ENCODE results near the gene HOXA6. TPM values are rescaled to one million over a fixed set of nuclear protein-coding genes. Genes with fewer than 3 reads are reported as not detected.

The HOXA6 gene
- total RNA-seq, 6 experiments from 2014 or later = not detected

DNA sequence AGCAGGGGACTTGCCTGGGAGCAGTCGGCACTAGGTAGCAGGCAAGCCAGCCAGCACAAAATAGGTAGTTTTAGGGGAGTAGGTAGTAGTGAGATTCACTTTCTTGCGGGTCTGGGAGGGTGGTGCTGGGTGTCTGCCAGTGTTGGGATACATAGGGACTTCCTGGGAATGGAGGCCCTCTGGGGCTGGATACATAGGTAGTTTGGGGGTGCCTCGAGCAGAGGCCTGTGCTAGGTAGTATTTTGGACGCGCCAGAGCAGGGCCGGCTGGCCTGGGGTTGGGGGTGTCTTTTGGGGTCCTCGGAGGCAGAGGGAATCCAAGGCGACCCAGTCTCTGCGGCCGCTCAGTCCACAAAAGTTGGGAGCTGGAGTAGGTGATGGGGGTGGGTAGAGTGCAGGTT, 6.8 kb upstream of the HOXA6 start:
- no peak for ATAC-seq
- peaks cover 36 to 70% of the 10 kb centered on the region in 2 donors for H3K27me3 ChIP-seq
- intact Hi-C loops (cut with DNase I) = loop anchor here in 1 of 2 donors (10.0 kb wide), 1 partner anchor 780 kb away; no protein-coding TSS in a partner anchor
- WGBS (ENCODE audit: insufficient coverage, low coverage, low lambda C conversion rate, missing lambda C conversion rate) = 11% methylated on average over 5 of the region's 10 CpGs
- no peak overlapping the region for H3K27ac ChIP-seq
- H3K9me3 ChIP-seq = no peaks in the 10 kb centered on the region
- no peak overlapping the region for H3K4me3 ChIP-seq
- no peaks in the 10 kb centered on the region for H3K36me3 ChIP-seq
- no peak for TF ChIP-seq POLR2A (IDR thresholded peaks at IDR 0.05)
- TF ChIP-seq, protein P1, sequence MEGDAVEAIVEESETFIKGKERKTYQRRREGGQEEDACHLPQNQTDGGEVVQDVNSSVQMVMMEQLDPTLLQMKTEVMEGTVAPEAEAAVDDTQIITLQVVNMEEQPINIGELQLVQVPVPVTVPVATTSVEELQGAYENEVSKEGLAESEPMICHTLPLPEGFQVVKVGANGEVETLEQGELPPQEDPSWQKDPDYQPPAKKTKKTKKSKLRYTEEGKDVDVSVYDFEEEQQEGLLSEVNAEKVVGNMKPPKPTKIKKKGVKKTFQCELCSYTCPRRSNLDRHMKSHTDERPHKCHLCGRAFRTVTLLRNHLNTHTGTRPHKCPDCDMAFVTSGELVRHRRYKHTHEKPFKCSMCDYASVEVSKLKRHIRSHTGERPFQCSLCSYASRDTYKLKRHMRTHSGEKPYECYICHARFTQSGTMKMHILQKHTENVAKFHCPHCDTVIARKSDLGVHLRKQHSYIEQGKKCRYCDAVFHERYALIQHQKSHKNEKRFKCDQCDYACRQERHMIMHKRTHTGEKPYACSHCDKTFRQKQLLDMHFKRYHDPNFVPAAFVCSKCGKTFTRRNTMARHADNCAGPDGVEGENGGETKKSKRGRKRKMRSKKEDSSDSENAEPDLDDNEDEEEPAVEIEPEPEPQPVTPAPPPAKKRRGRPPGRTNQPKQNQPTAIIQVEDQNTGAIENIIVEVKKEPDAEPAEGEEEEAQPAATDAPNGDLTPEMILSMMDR (IDR thresholded peaks at IDR 0.05) = no peak
- peaks cover 0 to 7% (median 5%) of the 10 kb centered on the region in 4 donors for H3K4me1 ChIP-seq
- DNase-seq = peak in 1 of 3 donors; percentile 29

DNA sequence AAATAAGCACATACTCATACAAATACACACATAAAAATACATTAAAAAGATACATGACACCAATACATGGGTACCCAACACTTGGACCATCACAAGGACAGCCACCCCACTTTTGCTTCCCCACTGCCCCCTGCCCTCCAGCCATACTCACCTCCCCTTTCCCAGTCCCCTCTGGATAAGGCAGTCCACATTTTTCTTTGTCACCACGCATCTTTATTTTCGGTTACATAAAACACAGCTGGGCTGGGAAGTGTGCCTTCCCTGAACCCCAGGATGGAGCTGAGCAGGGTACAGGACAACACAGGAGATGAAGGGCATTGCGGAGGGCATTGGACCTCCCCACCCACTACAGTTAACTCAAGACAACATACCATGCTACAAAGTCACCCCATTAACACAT, 6.0 kb upstream of the HOXA6 start:
- WGBS (ENCODE audit: insufficient coverage, low coverage, low lambda C conversion rate, missing lambda C conversion rate) = 23% methylated on average over 3 of the region's 3 CpGs
- intact Hi-C loops (cut with DNase I) = loop anchor here in 1 of 2 donors (10.0 kb wide), 1 partner anchor 779 kb away; no protein-coding TSS in a partner anchor
- ATAC-seq = no peak
- no peak for DNase-seq
- H3K27ac ChIP-seq = no peak overlapping the region
- no peak for TF ChIP-seq POLR2A (IDR thresholded peaks at IDR 0.05)
- TF ChIP-seq, protein P1 (IDR thresholded peaks at IDR 0.05) = no peak
- no peaks in the 10 kb centered on the region for H3K36me3 ChIP-seq
- H3K27me3 ChIP-seq = peaks cover 43 to 70% of the 10 kb centered on the region in 2 donors
- H3K9me3 ChIP-seq = no peaks in the 10 kb centered on the region
- peaks cover 0 to 7% (median 4%) of the 10 kb centered on the region in 4 donors for H3K4me1 ChIP-seq
- no peak overlapping the region for H3K4me3 ChIP-seq

GRCh38 chr7:27152816-27153442, 5.4 kb upstream of the HOXA6 start:
- H3K27me3 ChIP-seq = peaks cover 38 to 74% of the 10 kb centered on the region in 2 donors
- ATAC-seq (no peak), DNase-seq (peak in 2 of 3 donors; percentile 34 to 46)
- intact Hi-C loops (cut with DNase I) = loop anchor here in 1 of 2 donors (10.0 kb wide), 1 partner anchor 778 kb away; no protein-coding TSS in a partner anchor
- H3K36me3 ChIP-seq = no peaks in the 10 kb centered on the region
- H3K4me1 ChIP-seq = peaks cover 0 to 7% (median 4%) of the 10 kb centered on the region in 4 donors
- TF ChIP-seq, protein P1 (IDR thresholded peaks at IDR 0.05) = no peak
- TF ChIP-seq POLR2A (IDR thresholded peaks at IDR 0.05) = no peak
- H3K27ac ChIP-seq = no peak overlapping the region
- H3K9me3 ChIP-seq = no peaks in the 10 kb centered on the region
- WGBS (ENCODE audit: insufficient coverage, low coverage, low lambda C conversion rate, missing lambda C conversion rate) = 7% methylated on average over 10 of the region's 22 CpGs
- H3K4me3 ChIP-seq = no peak overlapping the region

DNA sequence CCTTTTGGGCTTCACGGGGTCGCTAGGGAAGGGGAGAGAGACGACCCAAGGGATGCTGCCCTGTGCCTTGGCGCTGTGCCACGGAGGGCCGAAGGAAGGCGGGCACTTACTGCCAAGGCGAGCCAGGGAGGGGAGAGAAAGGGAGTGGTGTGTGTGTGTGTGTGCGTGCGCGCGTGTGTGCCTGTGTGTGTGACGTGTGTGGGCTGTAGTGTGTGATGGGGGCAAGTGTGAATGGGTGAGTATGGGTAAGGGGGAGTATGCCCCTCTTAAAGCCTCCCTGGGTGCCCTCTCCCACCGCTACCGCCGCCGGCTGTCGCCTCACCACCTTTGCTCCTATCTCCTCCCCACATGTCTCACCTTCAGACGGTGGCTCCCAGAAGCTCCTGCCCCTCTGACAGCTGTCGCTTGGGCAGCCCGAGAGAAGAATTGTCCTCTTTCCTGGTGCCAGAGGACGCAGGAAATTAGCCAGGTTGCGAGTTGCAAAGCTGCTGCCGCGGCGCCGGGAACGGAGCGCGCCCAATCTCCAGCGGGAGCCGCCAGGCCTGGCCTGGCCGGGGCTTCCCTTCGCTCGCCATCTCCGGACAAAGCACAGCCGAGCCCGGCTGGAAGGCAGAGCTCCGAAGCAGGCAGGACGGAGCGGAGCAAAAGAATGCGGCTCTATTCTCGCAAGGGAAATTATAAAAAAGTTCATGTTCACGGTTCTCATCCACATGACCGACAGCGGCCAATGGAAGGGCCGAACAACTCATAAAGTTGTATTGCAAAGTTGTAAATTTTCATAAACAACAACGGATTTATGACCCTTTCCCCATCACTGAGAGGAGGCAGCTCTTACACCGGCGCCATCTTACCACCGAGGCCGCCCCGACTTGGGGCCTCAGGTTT, 4.6 kb upstream of the HOXA6 start, which contains the start of gene HOXA3:
Gene HOXA3 (minus strand): TSS at position 653 of the 885 bp plus-strand sequence. CDS start 41,943 bp downstream, outside the sequence.
- DNase-seq = peak in 2 of 3 donors; percentile 31 to 47
- Histone ChIP-seq H3K4me1 (peaks cover 0 to 7% (median 4%) of the 10 kb centered on the region in 4 donors), H3K27ac (no peak within 1 kb of the TSS), H3K27me3 (peaks cover 32 to 80% of the 10 kb centered on the region in 2 donors), H3K36me3 (no peaks in the 10 kb centered on the region), H3K9me3 (no peaks in the 10 kb centered on the region), H3K4me3 (no peak within 1 kb of the TSS)
- no peak for TF ChIP-seq POLR2A (IDR thresholded peaks at IDR 0.05)
- TF ChIP-seq, protein P1 (IDR thresholded peaks at IDR 0.05) = no peak
- ATAC-seq = no peak
- 7% methylated on average over 35 of the region's 53 CpGs for WGBS (ENCODE audit: insufficient coverage, low coverage, low lambda C conversion rate, missing lambda C conversion rate)
- intact Hi-C loops (cut with DNase I) = loop anchor here in 1 of 2 donors (10.0 kb wide), 1 partner anchor 777 kb away; no protein-coding TSS in a partner anchor
